ENCODE data around the gene LPIN1.
A peak's percentile ranks its signal among the peaks of the same experiment; 100 is the strongest.
"Not testable (repeated sequence)": the region's sequence is repeated elsewhere in the genome, so short reads cannot be mapped to it uniquely, and the experiment has no call there.

Gene LPIN1

DNA sequence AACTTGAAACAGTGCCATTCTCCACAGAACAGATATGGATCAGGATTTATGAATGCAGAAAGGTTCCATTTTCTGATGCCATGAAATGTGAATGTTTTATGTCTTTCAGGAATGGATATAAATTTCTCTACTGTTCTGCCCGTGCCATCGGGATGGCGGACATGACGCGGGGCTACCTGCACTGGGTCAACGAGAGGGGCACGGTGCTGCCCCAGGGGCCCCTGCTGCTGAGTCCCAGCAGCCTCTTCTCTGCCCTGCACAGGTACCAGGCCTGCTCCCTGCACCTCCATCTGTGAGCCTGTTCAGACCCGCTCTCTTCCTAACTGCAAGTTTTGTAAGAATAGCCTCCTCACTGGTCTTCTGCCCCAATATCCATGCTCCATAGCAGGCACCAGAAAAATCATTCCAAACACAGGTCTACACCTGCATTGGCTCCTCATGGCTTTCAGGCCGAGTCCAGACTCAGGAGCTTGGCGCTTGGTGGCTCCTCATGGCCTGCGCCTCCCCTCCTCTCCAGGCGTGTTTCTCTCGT is 68.6 kb downstream of the LPIN1 start:
- DNase-seq: no peak

DNA sequence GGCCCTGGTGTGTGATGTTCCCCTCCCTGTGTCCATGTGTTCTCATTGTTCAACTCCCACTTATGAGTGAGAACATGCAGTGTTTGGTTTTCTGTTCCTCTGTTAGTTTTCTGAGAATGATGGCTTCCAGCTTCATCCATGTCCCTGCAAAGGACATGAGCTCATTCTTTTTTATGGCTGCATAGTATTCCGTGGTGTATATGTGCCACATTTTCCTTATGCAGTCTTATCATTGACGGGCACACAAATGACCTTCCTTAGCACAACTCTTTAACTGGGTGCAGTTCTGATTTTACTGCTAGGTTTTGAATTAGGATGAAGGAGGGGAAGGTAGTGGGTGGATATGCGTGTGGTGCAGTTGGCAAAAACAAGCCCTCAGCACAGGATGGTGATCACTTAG is 70.5 kb downstream of the LPIN1 start:
- not testable (repeated sequence) for DNase-seq

DNA sequence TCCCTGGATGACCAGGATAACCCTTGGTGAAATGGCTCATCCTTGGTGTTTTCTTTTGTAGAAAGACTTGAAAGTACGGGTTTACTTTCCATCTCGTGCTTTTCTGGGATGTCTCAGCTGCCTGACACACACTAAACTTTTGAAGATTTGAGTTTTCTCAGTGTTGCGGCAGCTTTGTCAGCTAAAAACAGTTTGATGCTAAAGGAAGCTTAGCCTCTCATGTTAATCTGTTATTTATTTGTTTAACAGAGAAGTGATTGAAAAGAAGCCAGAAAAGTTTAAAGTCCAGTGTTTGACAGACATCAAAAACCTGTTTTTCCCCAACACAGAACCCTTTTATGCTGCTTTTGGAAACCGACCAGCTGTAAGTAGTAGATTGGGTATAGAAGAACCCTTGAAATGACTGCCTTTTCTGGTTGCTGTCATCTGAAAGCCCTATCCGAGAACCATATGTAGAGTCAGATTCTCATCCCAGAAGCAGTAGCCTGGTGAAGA is 72.8 kb downstream of the LPIN1 start:
- DNase-seq: no peak

DNA sequence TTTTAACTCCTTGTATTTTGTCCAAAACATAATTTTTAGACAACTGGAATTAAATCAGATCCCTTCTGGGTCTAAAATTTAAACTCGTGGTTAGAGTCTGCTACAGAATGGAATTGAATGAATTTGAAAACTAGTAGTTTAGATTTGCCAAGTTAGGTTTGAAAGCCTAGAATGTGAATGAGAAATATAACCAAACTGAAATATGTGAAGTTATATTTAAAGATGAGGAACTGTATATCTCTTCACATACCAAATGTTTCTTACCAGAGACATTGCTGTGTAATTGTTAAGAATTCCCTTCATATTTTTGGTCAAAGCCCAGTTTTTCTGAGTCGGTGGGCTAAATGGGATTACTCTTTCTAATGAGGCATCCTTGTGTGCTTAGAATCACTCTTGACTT is 74.2 kb downstream of the LPIN1 start:
- no peak for DNase-seq

DNA sequence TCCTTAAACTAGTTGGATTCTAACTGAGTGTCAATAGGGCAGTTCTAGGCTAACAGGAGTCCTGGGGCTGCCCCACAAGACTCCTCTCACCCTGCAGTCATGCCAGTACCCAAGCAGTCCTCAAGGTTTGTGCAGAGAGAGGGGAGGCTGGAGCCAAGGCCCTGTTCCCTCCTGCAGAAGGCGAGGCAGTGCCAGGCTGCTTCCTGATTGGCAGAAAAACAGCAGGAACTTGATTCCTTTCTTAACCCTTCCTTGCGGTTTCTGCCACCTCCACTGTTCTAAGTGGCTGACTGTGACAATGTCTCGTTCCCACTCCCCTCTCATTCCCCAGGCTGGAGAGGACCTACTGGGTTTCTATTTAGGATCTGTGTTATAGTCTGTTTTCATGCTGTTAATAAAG is 75.3 kb downstream of the LPIN1 start:
- DNase-seq: no peak

DNA sequence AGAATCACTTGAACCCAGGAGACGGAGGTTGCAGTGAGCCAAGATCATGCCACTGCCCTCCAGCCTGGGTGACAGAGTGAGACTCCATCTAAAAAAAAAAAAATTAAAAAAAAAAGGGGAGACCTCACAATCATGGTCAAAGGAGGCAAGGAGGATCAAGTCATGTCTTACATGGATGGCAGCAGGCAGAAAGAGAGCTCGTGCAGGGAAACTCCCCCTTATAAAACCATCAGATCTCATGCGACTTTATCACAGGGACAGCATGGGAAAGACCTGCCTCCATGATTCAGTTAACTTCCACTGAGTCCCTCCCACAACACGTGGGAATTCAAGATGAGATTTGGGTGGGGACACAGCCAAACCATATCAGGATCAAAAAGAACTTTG is 75.9 kb downstream of the LPIN1 start:
- DNase-seq: not testable (repeated sequence)

DNA sequence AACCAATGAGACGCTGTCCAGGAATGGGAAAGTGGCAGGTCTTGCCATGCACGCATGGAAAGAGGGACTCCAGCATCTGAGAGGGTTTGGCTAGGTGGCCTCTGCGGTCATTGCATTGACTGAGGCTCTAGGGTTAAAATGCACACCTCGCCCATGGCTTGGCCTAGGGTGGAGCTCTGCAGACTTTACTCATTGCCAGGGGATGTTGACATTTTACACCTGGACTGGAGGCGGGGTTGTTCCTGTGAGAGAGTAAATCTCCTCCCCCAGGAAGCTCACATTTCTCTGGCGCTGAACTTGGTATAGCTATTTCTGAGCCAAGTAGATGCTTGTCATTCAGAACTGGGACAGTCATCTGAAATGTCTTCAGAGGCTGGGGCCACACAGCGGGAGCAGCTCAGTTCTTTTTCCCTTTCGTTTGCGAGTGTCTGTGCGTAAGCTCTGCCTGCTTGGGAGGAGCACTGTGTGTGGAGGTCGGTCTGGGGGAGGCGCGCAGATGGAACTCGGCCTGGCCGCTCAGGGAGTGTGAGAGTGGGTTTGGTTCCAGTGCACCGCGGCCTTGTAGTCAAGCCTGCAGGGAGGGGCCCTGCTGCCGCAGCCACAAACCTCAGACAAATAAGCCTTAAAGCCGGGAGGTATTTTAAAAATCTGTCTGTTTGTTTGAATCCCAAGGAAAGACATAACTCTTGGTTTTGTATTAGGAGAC is 76.5 kb downstream of the LPIN1 start:
- no peak for DNase-seq

DNA sequence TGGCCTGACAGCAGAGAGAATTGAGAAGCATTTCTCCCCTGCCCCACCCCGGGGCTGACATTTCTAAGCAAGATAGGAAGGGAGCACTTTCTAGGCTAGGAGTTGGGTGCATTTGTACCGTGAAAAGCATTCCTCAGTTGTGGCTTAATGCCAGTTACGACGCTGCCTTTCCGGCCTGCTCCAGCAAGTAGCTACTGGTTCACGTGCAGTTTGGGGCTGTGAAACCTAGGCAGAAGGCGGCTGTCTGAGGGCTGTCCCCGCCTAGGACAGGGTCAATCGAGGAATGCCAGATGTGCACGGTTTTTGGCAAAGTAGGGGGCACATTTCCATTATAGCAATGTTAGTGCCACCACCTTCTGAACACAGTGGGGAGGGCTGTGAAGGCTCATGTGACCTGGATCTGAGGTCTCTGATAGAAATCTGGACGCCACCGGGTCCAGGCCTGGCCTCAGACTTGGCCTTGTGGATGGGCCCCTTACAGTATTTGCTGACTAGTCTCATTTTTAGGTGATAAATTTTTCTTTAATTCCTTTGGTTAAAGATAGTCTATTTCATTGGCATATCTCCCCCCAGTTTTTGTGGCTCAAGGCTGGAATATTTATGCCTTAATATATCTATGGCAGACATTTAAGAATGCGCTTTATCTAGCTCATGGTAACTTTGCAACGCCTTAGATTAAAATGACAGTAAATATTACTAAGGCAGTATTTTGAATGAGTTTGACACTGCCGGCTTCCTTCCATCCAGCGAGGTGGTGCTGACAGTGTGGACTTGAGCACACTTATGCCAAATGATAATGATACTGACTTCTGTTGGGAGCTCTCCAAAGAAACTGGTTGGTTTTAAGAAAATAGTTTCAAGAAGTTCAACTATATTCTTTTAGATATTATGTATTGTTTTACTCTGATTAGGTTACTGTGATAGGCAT is 78.7 kb downstream of the LPIN1 start:
- no peak for DNase-seq

DNA sequence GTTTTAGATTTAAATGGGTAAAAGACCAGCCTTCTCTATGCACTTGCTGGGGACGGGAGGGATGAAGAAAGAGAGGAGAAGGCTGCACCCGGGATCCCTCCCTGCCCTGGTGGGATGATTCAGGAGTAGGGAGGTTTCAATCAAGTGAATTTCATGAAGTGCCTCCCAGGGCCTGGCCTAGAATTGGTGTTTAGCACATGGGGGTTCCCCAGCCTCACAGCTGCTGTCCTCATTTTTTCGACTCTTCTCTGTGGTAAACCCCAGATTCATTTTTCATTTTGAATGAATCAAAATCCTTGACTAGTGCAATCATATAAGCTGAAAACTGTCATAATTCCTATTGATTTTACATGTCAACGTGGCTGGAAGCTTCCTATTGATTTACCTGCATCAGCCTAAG is 81.1 kb downstream of the LPIN1 start:
- DNase-seq: peak; percentile 62

DNA sequence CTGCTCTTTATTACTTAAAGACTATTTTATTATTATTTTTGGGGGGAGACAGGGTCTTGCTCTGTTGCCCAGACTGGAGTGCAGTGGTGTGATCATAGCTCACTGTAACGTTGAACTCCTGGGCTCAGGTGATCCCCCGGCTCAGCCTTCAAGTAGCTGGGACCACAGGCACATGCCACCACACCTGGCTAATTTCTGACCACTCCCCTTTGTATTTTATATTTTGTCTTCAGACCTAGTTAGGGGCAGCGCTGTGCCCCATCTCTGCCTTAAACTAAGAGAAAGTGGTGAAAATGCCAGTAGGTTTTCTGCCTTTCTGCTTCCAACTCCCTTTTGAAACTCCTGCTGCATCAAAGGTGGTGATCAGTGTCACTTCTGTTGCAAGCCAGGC is 82.5 kb downstream of the LPIN1 start:
- no peak for DNase-seq

DNA sequence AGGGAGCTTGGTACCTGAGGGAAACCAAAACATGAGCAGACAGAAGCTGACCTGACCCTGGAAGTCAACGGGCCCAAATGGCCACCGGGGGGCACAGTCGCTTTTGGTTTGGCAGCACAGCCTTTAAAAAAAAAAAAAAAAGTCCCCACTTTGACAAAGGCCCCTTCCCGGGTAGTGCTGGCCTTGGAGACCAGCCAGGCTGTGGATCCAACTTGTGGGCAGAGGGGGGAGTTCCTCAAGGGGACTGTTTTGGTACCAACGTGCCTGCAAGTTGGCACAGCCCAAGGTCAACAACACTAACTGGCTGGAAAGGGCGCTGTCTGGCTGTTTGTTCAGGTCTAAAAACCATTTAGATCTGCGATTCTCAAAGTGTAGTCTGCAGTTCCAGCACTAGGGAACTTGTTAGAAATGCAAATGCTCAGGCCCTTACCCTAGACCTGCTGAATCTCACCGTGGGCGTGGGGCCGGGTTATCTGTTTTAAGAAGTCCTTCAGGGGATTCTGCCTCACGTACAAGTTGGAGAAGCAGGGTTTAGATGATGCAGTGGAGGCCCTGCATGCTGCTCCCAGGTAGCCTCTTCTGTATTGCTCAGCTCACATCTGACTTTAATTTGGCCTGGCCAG is 83.0 kb downstream of the LPIN1 start:
- DNase-seq: peak; percentile 73

DNA sequence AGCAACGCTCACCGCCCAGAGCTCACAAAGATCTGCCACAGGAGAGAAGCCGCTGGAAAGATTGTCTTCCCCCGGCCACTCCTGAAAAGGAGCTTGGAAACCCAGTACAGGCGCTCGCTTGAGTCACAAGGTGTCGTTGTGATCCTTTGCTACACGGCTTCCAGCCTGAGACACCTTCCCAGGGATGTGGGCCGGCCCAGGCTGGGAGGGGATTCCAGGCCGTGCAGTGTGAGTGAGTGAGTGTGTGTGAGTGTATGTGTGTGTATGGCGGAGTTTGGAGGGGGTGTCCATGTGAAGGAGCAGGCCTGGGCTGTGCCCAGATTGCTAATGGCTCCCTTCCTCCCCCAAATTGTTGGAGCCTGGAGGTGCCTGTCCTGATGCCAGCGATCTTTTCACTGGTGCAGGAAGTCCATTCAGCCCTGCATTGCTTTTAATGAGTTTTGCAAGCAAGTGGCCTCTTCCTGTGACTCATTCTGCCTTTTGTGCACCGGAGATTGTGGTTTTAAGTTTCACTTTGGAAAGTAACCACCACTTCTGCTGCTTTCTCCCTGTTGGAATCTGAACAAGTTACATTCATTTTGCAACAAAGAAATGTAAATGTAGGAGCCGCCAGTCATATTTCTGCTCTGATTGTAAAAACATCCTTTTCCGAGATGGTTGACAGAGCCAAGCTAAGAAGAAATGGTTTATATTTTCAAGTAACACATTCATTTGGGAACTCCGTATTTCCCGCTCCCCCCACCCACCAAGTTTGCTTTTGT is 83.7 kb downstream of the LPIN1 start:
- peak; percentile 55 for DNase-seq

DNA sequence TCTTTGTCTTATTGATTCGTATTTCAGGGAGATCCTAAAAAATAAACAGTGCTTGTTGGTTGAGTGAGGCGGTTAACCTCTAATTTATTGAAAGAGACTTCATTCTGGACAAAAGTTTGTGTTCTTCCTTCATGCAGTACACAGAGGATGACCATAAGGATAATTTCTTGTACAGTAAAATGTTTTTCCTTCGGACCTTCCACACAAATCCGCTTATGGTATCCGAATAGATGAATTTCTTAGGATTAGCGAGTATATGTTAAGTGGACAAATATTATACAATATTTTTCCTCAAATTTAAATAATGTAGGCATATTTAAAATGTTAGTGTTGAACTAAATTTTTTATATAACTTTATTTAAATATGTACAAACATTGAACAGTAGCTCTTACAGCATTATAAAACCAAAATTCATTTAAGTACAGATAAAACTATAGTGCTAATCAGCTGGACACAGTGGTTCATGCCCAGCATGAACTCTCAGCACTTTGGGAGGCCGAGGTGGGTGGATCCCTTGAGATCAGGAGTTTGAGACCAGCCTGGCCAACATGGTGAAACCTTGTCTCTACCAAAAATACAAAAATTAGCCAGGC is 84.4 kb downstream of the LPIN1 start:
- no peak for DNase-seq

DNA sequence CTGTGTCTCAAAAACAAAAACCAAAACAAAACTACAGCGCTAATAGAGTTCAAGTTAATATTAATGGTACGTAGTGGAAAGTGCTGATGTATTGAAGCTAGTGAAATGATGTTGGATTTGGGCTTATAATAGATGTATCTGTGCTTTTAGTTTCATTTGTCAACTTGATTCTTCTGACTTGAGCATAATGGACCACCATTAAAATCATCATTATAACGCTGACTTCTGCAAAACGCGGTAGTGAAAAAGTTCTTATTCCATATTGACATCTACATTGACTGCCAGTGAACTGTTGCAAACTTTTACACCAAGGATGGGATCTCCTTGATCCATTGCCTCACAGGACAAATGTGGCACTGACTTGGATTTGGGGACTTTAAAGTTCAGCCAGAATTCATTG is 85.0 kb downstream of the LPIN1 start:
- no peak for DNase-seq

DNA sequence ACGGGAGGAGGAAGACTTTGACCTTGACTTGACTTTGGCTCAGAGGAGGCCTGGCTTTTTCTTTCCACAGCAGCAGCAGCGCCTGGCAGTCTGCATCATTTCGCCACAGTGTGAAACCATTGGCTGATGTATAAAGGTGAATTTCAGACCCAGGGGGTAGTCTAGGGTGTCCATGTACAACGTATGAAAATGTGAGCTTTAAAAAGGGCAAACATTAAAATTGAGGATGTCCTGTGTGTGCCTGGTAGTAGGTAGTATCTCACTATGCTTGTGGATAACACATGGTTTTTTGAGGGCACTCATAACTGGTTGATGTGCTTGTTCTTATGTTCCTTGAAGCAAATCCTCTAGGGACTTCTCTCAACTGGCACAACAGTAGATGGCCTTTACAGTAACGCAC is 86.1 kb downstream of the LPIN1 start:
- no peak for DNase-seq

DNA sequence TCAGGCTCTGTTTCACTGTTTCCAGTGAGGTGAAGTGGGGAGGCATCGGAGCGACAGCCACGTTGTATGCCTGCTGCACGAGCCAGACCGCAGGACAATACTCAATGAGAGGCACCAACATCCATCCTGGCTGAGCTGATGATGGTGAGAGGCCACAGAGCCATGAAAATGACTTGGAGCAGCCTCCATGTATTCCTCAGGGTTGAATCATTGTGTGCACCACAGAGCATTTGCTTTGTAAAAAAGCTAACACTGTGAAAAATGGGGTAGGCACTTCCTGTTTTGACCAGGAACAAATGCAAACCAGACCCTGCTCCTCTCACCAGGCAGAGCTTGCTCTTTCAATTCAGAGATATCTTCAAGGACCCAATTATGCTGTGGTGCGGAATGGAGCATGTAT is 87.2 kb downstream of the LPIN1 start:
- no peak for DNase-seq

DNA sequence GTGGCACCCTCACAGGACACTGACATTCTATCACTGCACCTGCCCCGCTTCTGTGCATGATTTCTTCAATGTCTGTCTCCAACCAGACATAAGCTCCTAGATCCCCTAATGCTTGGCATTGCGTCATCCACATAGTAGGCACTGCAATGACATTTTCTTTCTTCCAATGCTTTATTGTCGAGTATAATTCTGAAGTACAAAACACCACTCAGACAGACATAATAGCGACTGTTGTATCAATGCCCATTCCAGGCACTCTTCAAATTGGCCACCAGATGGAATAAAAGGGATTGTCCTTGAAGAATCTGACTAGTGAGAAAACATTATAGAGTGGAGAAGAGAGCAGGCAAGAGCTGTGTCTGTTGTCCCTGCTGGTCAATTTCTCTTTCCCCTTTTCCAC is 89.0 kb downstream of the LPIN1 start:
- no peak for DNase-seq

DNA sequence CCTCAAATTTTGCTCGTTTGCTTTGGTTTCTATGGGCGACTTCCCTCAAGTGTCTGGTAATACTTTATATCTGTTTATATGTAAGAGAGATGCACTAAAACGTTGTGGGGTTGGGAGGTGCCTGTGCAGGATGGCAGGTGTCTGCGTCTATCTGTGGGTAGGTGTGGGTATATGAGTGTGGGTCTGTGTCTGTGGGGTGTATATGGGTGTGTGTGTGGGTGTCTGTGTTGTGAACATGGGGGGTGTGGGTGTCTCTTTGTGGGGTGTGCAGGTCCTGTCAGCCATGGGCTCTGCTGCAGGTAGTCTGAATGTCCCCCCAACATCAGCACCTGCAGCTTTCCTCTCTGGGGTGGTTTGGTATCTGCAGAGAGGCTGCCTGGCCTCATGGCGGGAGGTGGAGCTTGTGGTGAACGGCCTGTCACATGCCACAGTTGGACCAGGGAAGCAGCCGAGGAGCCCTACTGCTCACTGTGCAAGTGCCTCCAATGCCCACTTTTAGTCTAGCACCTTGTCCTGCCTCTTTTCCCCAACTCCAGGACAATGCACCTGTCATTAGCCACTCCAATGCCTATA is 90.3 kb downstream of the LPIN1 start:
- no peak for DNase-seq

DNA sequence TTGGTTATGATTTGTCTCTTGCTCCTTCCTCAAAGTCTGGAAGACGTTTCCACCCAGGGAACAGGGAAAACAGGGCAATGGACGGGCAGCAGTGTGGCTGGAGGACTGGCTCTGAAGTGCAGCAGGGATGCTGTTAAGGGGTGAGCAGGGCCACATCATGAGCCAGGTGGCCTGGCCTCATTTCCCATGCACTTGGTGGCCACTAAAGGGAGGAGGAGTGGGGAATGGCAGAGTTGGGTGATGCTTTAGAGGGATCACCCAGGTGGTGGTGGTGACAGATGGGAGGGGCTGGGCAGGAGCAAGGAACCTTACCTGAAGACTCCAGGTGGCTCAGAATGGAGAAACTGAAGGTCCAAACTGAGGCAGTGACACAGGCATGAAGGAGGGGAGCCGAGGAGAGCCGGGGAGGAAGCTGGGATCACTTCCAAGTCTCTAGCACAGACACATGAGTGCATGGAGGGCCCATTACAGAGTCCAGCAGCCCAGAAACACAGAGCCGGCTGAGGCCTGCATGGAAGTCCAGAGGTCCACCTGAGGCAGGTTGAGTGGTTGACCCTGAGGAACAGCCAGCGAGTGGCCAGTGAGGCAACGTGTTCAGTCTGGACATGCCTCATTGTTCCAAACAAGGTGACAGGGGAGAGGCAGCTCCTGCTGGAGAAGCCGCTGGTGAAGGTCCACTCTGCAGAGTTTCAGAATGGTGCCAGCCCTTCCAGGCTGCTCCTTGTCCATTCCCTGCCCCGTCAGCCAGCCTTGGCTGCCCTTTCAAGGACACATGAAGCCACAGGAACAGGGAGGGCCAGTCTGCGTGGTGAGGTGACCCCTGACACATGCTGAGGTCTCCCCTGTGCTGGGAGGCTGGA is 91.7 kb downstream of the LPIN1 start:
- DNase-seq: no peak

DNA sequence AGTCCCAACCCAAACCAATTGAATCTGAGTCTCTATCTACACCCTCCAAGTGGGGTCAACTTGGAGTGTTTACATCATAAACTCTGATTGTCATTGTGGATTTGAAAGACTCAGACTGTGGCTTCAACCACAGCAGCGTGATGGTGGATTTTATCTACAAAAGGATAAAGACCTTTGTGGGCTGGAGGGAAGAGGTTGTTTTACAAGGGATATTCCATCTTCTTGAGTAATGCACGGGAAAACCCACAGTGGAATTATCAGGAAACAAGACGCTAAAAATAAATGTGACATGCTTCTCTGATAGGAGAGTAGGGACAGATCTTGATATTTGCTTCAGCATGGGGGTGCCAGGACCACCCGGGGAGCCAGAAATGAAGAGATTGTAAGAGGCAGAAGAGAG is 93.5 kb downstream of the LPIN1 start:
- no peak for DNase-seq

DNA sequence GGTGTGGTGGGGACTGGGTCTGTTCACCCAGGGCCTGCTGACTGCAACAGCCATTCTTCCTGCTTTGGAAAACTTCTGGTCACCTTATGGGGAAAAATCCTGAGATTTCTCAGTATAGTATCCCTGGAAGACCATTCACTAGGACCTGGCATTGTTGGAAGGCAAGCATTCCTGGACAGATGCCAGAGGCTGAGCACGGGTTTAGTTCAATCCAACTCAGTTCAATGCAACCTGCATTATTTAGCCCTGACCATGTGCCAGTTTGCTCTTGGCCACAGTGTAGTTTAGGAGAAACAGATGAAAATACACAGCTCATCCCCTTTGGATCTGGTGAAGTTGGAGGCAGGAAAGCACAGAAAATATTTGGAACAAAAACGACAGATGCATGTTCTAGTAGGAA is 95.9 kb downstream of the LPIN1 start:
- no peak for DNase-seq

All from activated CD4-positive, alpha-beta T cell treated with anti-CD3 and anti-CD28 coated beads for 48 hours (primary cell).